Measurements from ENCODE around the gene TTC39C.
A peak's percentile ranks its signal among the peaks of the same experiment; 100 is the strongest.
"Not testable (repeated sequence)": the region's sequence is repeated elsewhere in the genome, so short reads cannot be mapped to it uniquely, and the experiment has no call there.

TTC39C gene

DNA sequence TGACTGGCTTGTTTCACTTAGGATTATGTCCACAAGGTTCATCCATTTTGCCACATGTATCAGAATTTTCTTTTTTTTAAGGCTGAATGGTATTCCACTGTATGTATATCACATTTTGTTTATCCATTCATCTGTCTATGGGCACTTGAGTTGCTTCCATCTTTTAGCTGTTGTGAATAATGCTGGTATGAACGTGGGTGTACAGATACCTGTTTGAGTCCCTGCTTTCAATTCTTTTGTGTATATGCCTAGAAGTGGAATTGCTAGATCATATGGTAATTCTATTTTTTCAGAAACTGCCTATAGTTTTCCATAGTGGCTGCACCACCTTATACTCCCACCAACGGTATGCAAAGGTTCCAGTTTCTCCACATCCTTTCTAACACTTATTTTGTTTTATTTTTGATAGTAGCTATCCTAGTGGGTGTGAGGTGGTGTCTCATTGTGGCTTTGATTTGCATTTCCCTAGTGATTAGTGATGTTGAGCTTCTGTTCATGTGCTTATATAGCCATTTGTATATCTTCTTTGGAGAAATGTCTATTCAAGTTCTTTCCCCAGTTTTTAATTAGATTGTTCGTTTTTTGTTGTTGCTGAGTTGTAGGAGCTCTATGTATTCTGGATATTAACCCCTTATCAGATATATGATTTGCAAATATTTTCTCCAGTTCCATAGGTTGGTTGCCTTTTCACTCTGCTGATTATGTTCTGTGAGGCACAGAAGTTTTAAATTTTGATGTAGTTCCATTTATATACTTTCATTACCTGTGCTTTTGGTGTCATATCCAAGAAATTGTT, 40.7 kb downstream of the TTC39C start:
- no peak for DNase-seq

DNA sequence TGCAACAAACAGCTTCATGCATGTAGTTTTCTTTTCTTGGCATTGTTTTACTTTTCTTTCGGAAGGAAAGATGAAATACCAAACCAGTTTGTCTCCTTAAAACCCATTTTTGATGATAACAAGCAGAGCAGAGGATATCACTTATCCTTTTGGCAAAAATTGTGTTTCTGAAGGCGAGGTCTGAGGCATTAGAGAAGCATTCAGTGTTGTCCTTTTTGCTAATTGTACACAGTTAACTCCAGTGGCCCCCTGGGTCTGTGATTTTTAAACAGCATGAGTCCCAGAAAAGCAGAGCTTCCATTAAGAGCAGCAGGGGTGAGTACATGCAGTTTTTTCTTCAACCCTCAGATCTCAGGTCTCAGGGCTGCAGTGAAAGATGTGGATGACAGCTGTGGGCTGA, 41.3 kb downstream of the TTC39C start:
- no peak for DNase-seq

DNA sequence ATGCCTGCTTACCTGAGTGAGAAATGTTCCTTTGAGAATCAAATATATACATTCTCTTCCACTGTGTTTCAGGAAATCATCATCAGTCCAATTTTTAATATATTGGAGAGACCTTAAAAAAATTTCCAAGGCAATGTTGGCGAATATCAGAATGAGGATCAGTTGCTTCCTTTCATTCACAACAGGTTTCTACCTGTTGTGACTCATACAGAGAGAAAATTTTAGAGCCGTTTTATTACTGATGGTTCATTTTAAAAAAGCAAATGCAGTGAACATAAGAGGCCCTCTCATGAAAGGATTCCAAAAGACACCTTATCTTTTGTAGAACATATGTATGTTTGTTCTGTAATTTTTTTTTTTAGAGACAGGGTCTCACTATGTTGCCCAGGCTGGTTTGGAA, 42.0 kb downstream of the TTC39C start:
- DNase-seq = no peak

DNA sequence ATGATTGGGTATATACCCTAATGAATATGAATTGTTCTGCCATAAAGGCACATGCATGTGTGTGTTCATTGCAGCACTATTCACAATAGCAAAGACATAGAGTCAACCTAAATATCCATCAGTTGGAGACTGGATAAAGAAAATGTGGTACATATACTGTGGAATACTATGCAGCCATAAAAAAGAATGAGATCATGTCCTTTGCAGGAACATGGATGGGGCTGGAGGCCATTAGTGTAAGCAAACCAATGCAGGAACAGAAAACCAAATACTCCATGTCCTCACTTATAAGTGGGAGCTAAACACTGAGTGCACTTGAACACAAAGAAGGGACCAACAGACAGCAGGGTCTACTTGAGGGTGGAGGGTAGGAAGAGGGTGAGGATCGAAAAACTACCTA, 43.2 kb downstream of the TTC39C start:
- no peak for DNase-seq

DNA sequence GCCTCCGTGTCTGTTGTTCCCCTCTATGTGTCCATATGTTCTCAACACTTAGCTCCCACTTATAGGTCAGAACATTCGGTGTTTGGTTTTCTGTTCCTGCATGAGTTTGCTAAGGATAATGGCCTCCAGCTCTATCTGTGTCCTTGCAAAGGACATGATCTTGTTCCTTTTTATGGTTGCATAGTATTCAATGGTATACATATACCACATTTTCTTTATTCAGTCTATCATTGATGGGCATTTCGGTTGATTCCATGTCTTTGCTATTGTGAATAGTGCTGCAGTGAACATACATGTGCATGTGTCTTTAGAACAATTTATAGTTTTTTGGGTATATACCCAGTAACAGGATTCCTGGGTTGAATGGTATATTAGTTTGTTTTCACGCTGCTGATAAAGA, 44.8 kb downstream of the TTC39C start:
- DNase-seq = not testable (repeated sequence)

DNA sequence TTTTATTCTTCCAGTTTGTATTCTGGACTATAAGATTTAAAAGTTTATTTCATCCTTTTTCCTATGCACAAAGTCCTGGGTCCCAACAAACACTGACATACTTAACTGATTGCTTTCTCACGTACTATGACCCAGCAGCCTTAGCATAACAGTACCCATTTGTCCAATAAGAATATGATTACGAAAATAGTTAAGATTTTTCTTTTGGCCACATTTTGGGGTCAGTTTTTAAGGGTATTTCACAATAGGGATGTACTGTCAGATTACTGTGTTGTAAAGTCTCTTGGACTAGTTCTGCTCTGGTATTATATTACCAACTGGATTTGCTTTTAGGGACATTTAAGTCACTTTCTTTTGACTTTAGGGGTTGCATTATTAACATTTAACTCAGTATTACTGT, 46.1 kb downstream of the TTC39C start:
- DNase-seq = no peak

DNA sequence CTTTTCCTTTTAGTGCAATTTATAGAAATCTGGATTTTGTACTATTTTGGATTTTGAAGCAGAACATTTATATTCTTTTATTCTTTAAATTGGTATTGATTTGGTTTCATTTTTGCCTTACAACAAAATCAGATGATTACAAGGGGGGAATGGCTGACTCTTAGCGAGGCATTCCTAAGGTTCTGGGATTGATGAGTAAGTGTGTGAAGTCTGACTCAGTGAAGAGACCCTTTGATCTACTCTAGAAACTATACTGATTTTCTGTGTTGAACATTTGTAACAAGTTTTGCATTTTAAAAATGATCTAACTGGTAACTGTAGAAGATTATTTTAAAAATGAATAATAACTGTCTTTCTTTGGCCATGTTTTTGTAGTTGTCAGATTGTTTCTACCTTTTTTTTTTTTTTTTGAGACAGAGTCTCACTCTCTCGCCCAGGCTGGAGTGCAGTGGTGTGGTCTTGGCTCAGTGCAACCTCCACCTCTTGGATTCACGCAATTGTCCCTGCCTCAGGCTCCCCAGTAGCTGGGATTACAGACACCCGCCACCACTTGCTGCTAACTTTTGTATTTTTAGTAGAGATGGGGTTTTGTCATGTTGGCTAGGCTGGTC, 48.7 kb downstream of the TTC39C start:
- DNase-seq = no peak

DNA sequence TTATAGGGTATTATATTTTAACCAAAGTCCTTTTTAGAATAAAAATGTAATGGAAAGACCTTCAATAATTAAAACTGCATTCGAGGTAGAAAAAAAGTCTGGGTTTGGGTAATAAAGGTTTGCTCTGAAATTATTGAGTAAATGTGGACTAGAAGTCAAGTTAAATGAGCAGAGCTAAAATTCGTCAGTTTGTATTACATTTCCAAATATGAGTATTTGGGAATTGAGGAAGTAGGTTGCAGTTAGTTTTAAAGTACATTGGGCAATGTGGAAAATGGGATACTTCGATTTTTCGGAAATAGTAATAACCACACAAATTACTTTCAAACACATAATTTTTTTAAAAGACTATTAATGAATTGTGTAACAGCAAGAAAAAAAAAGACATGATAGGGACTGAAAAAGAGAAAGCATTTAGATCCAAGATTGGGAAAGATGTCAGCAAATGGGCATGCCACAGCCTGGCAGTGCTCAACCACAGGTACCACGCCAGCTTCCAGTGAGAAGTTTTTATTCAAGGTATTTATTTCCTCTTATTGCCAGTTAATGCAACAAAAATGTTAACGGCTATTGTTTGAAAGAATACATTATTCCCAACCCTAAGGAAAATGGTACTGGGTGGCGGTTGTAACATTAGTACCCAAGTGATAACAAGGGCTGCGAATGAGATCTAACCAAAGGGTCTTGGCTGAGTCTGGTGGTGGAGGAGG, 50.0 kb downstream of the TTC39C start:
- DNase-seq = peak; percentile 33

DNA sequence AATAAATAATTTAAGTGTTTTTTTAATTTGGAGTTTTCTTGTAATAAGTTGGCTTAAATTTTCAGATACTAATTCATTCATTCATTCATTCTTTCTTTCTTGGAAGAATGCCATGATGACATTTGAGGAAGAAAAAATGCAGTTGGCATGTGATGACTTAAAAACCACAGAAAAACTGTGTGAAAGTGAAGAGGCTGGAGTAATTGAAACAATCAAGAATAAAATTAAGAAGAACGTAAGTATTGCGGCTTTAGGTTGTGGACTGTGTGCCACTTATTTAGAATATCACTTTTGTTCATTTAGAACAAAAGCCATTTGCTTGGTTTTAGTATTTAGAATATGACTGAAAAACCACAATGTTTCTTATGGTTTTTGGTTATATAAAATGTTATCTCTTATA, 51.4 kb downstream of the TTC39C start:
- DNase-seq = peak; percentile 46

DNA sequence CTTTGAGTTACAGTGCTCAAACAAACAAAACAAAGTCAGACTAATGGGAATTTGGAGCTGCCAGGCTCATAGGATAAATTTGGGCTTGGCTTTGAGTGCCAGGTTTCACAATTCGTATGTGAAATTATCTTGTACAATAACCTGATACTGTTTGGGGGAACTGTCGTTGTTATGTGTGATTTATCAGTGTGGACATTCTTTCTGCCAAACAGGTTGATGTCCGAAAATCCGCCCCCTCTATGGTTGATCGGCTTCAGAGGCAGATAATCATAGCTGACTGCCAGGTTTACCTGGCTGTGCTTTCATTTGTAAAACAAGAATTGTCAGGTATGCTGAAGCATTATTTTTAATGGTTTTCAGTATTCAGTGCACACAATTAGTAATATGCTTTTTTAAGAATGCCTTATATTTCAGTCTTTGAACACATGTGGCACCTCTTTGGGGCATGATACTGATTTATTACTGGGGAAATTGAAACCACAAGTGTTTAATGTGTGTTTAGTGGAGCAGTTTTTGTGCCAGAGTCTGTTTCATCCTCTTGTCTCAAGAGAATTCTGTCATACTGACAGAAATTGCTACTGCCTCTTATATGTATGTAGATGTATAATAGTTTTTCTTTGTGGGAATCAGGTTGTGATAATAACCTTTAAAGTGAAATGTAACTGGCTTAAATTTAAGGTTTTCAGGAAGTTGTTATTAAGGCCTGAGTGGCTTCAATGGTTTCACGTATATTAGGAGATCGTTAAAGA, 54.6 kb downstream of the TTC39C start:
- no peak for DNase-seq

DNA sequence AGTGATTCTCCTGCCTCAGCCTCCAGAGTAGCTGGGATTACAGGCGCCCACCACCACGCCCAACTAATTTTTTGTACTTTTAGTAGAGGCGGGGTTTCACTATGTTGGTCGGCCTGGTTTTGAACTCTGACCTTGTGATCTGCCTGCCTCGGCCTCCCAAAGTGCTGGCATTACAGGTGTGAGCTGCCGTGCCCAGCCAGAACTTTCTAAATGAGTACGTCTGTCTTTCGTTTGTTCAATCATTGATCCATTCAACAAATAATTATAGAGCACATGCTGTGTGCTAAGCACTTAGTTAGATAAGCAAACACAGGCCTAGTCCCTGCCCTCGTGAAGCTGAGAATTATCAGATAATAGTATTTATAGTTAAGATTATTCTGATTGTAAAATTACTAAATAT, 56.5 kb downstream of the TTC39C start:
- DNase-seq = no peak

DNA sequence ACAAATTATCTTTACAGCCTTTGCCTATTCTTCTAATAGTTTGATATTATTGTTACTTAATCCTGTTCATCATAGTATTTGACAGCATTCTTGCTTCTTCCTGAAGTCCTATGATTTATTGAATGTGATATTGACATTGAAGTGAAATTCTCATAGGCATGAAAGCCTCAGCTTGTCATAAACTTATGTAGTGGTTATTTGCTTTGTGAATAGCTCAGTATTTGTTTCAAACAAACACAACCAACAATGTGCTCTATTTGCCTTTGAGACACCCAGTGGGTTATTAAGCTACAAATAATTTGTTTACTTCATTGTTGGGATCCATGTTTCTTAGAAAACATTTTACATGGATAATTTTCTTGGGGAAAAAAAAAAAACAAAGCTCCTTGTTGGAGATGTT, 57.2 kb downstream of the TTC39C start:
- no peak for DNase-seq

DNA sequence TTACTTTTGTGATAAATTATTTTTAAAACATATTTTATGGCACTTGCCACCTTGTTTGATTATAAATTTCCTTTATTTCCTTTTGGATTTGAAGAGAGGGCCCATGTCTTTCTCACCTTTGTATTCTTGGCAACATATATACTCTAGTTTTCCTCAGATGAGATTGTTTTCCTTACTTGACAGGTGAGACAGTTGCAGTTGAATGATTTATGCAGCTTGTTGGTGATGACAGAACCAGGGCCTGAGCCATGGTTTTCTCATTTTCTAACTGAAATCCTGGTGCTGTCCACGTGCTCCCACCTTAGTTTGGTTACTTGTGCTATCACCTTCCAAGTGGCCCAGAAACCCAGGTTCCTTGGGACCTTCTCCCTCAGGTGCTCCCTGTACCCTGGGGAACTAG, 58.2 kb downstream of the TTC39C start:
- no peak for DNase-seq

DNA sequence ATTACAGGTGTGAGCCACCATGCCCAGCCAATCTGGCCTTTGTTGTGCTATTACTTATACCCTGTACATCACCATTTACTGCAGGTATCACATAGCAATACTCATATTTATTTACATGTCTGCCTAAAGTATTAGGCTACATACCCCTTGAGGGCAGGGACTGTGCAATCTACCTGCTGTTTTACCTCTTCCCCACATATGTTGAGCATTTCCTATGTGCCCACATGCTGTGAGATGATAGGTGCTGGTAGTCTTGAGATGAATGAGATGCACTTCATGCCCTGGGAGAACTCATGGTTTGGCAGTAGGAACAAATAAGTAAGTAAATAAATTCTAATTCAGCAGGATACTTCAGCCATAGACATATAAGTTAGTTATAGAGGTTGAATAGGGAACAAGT, 59.2 kb downstream of the TTC39C start:
- DNase-seq = no peak

DNA sequence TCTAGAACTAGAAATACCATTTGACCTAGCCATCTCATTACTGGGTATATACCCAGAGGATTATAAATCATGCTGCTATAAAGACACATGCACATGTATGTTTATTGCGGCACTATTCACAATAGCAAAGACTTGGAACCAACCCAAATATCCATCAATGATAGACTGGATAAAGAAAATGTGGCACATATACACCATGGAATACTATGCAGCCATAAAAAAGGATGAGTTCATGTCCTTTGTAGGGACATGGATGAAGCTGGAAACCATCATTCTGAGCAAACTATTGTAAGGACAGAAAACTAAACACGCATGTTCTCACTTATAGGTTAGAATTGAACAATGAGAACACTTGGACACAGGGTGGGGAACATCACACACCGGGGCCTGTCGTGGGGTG, 60.2 kb downstream of the TTC39C start:
- not testable (repeated sequence) for DNase-seq

DNA sequence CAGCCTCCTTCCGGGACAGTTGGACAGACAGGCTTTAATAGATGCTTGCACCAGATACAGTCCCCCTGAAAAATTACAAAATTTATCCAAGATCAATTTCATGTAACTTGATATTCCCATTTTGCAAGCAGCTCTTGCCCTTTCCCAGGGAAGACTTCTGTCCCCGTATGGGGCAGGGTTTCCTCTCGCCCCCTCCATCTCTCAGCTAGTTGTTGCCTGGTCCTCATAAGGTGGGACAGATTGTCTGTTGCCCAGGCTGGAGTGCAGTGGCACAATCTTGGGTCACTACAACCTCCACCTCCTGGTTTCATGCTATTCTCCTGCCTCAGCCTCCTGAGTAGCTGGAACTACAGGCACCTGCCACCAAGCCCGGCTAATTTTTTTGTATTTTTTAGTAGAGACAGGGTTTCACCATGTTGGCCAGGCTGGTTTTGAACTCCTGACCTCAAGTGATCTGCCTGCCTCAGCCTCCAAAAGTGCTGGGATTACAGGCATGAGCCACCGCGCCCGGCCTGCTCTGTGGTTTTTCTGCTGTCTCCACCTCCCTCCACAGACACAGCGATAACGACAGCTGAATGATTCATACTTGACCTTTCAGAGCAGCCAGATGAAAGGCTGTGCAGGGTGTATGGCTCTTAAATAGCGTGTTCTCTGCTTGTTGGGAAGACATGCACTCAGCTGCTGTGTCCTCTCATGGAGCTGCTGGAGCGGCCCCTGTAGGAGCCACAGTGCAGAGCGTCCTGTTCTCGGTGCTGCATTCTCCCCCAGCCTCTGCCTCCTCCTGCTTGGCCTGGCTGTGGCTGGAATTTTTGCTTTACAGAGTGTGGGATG, 61.4 kb downstream of the TTC39C start:
- DNase-seq = peak; percentile 80

DNA sequence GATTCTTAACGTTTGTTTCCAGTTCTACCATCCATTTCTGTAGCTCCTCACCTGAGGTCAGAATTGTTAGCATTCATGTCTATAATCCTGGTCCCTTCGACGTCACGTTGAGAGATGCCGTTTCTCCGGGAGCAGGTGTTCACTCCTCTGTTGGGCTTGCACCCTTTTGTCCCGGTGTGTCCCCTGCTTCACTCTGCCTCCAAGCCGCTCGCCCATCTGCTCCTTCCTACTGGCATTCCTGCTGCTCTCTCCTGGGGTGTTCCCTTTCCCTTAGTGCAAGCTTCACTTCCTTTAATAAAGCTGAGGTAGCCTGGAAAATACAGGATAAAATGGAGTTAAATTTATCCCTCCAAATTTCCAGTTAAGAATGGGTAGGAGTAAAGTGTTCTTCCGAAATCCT, 62.4 kb downstream of the TTC39C start:
- no peak for DNase-seq

DNA sequence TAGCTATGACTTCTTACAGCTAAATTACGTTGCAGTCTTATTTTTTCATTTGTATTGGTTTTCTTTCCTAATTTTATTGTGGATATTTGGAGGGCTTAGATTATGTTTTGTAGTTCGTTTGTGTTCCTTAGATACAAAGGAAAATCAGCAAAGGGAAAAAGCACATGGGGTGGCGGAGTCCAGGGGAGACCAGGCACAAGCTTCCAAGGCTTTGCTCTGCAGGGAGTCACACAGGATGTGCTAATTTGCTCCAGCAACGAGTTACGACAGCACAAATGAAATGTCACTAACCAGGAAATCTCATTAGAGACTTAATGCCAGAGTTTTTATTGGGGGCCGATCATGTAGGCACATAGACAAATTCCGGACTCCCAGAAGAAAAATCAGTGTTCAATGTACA, 63.8 kb downstream of the TTC39C start:
- no peak for DNase-seq

DNA sequence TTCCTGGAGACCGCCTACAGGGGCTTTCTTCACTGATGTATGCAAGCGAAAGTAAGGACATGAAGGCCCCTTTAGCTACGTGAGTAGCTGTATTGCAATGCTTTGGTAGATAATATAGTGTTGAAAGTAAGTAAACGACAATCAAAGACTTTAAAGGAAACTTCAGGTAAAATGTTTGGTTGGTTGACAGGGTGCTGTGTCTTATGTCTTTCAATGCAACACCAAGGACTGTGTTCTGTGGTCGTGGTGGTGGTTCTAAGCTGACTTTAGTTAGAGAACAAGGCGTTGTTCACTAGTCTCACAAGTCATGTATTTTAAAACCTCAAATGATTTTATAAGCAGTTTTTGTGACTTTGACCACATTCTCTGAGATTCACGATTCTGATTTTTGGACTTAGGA, 66.3 kb downstream of the TTC39C start:
- DNase-seq = no peak

DNA sequence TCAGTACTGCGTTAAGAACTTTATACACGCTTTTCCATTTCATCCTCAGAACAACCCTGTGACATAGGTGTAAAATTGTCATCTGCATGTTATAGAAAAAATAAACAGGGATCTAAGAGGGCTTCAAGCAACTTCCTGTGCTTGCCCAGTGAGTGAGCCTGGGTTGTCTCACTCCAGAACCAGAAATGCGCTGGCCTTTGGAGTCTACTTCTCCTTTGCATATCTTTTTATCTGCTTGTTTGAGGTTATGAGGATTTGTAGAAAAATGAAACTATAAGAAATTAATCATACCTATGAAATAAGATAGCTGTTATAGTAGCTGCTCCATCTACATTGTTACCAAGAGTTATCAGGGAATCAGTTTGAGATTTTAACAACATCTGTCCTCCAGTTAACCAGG, 69.0 kb downstream of the TTC39C start:
- DNase-seq = no peak

DNA sequence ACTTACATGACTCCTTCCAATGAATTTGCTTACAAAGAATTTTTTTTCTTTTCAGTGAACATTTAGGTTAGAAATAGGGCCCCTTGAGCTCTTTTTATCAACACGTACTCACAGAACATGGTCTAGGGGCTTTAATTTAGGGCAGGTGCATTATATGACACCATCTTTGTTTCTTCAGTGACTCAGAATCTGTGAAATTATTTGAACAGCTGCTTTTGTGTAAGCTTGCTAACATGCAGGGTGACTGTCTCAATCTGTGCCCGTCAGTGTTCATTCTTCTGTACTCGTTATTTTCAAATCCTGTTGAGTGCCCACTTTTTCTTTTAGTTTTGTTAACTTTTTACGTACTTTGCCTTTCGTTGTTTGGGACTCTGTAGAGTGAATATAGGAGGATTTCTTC, 71.5 kb downstream of the TTC39C start:
- no peak for DNase-seq

DNA sequence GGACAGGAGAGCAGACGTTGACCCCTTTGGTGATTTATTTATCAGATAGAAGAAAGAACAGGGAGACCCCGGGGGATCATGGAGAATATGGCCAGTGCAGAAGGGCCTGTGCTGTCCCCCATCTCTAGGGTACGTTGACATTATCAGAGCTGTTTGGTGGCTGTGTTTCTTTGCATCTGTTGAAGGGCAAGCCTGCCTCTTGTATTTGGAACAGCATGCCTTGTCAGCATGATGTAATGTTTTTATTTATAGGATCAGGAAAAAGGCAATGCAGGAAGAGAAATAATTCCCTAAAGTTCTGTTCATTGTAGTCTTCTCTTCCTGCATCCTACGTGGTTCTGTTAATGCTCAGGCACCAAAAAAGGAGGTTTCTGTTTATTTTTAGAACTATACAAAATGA, 74.5 kb downstream of the TTC39C start:
- no peak for DNase-seq
